PFSK-1 (cell line): ENCODE results near the gene HCFC1.

ENCODE experiments used
- FOXP2 ChIP-seq: optimal IDR thresholded peaks from 2 replicates; pipeline ENCODE3; 2011; ENCODE audit warnings: borderline replicate concordance, control low read depth, inconsistent platforms; ENCODE audit not compliant: insufficient read depth; ENCODE audit errors: extremely low read length, extremely low read depth
- POLR2AphosphoS5 ChIP-seq: IDR thresholded peaks from 2 replicates; pipeline ENCODE4 v1.6.1; 2012; ENCODE audit warnings: low read depth, mild to moderate bottlenecking, control low read depth, low read length, moderate library complexity
- REST ChIP-seq, 2 experiments: IDR thresholded peaks; 2 replicates each; pipeline versions ENCODE4 v1.6.1 to v1.8.0; 2011 to 2012; ENCODE audit warnings: low read depth in 2 of 2, low read length in 2 of 2, control low read depth in 1 of 2, inconsistent platforms in 1 of 2, mild to moderate bottlenecking in 1 of 2, moderate library complexity in 1 of 2; ENCODE audit not compliant: insufficient read depth in 1 of 2
- SIN3A ChIP-seq: IDR thresholded peaks from 2 replicates; pipeline ENCODE4 v1.6.1; 2012; ENCODE audit warnings: mild to moderate bottlenecking, low read length, moderate library complexity, borderline replicate concordance; ENCODE audit not compliant: insufficient read depth
- TAF1 ChIP-seq: IDR thresholded peaks from 2 replicates; pipeline ENCODE4 v1.6.1; 2012; ENCODE audit warnings: low read length, control low read depth, borderline replicate concordance; ENCODE audit not compliant: insufficient read depth

Gene HCFC1

GRCh38 chrX:153950127-153950526 is 21.5 kb downstream of the HCFC1 start:
- TF ChIP-seq TAF1, result no peak
- TF ChIP-seq FOXP2, result no peak
- no peak for TF ChIP-seq POLR2AphosphoS5
- TF ChIP-seq SIN3A, result no peak
- TF ChIP-seq REST (IDR thresholded peaks at IDR 0.05; ENCODE audit: insufficient read depth in 1 of 2, low read depth in 2 of 2, low read length in 2 of 2), result no peak

GRCh38 chrX:153948847-153949805 is 22.5 kb downstream of the HCFC1 start:
- TF ChIP-seq SIN3A (no peak), POLR2AphosphoS5 (no peak), REST (IDR thresholded peaks at IDR 0.05; ENCODE audit: insufficient read depth in 1 of 2, low read depth in 2 of 2, low read length in 2 of 2) (no peak), FOXP2 (no peak)

- no peak for TF ChIP-seq REST (IDR thresholded peaks at IDR 0.05; ENCODE audit: insufficient read depth in 1 of 2, low read depth in 2 of 2, low read length in 2 of 2)
- TF ChIP-seq TAF1, result no peak
- TF ChIP-seq SIN3A, result no peak
- TF ChIP-seq FOXP2, result no peak
- no peak for TF ChIP-seq POLR2AphosphoS5
Observed at GRCh38 chrX:153948002-153948466, 23.6 kb downstream of the HCFC1 start.

GRCh38 chrX:153947009-153947769 is 24.4 kb downstream of the HCFC1 start:
- TF ChIP-seq TAF1 (no peak), POLR2AphosphoS5 (no peak), SIN3A (no peak), FOXP2 (no peak), REST (IDR thresholded peaks at IDR 0.05; ENCODE audit: insufficient read depth in 1 of 2, low read depth in 2 of 2, low read length in 2 of 2) (no peak)
